Smooth muscle cell (in vitro differentiated cells): ENCODE results near the gene FBLN2. TPM values are rescaled to one million over a fixed set of nuclear protein-coding genes. Genes with fewer than 3 reads are reported as not detected.

Source experiments
- DNase-seq: peaks from one replicate; lab custom pipeline; 2025; ENCODE audit not compliant: unreplicated experiment; lab: John Stamatoyannopoulos, UW
- H2AFZ ChIP-seq: fragments of 200-600 bp; sonication (generic); 2 replicates; pipeline ENCODE4 v1.6.0; 2016; ENCODE audit warnings: antibody characterized with exemption, low read depth, mild to moderate bottlenecking
- H3F3A ChIP-seq: fragments of 200-600 bp; sonication (generic); 2 replicates; pipeline ENCODE4 v1.6.0; 2017; ENCODE audit warnings: antibody characterized with exemption, low read depth
- H3K27ac ChIP-seq: fragments of 200-600 bp; sonication (generic); 2 replicates; pipeline ENCODE4 v1.5.1; 2016; ENCODE audit warnings: low read depth, mild to moderate bottlenecking
- H3K27me3 ChIP-seq: fragments of 200-600 bp; sonication (generic); 2 replicates; pipeline ENCODE4 v1.6.1; 2016; ENCODE audit warnings: low read depth, mild to moderate bottlenecking
- H3K36me3 ChIP-seq: fragments of 200-600 bp; sonication (generic); 2 replicates; pipeline ENCODE4 v1.5.1; 2016; ENCODE audit warnings: low read depth
- H3K4me1 ChIP-seq: fragments of 200-600 bp; sonication (generic); 2 replicates; pipeline ENCODE4 v1.5.1; 2016; ENCODE audit warnings: low read depth
- H3K4me2 ChIP-seq: fragments of 200-600 bp; sonication (generic); 2 replicates; pipeline ENCODE4 v1.6.0; 2016; ENCODE audit warnings: mild to moderate bottlenecking
- H3K4me3 ChIP-seq: fragments of 200-600 bp; sonication (generic); 2 replicates; pipeline ENCODE4 v1.5.1; 2016; ENCODE audit warnings: mild to moderate bottlenecking
- H3K79me2 ChIP-seq: fragments of 200-600 bp; sonication (generic); 2 replicates; pipeline ENCODE4 v1.6.0; 2016; ENCODE audit warnings: low read depth, mild to moderate bottlenecking
- H3K9ac ChIP-seq: fragments of 200-600 bp; sonication (generic); 2 replicates; pipeline ENCODE4 v1.6.0; 2016; ENCODE audit warnings: low read depth
- H3K9me3 ChIP-seq: fragments of 200-600 bp; sonication (generic); replicated peaks from 2 replicates; pipeline ENCODE4 v1.5.1; 2016; ENCODE audit warnings: low read depth
- H4K20me1 ChIP-seq: fragments of 200-600 bp; sonication (generic); 2 replicates; pipeline ENCODE4 v1.6.0; 2016; ENCODE audit warnings: low read depth
- CTCF ChIP-seq: fragments of 200-600 bp; sonication (generic); IDR thresholded peaks from 2 replicates; pipeline ENCODE4 v1.5.1; 2017; ENCODE audit warnings: borderline replicate concordance, mild to moderate bottlenecking, antibody characterized with exemption; ENCODE audit not compliant: insufficient read depth, poor library complexity, severe bottlenecking
- WGBS: methylation state at CpG from one replicate; pipeline ENCODE4 v1.1.7; 2016; ENCODE audit warnings: low lambda C conversion rate; 5-methylcytosine and 5-hydroxymethylcytosine counted together
- polyA plus RNA-seq: library from polyadenylated mRNA; unstranded; fragments of >200 nt; fragmentation: Nextera tagmentation; extraction: Ambion mirVana; gene quantifications from 2 replicates; pipeline ENCODE4 v1.2.1, GENCODE V29; 2016
- total RNA-seq: library from RNA; depleted of rRNA; stranded (reverse); fragments of >200 nt; gene quantifications from 2 replicates; pipeline ENCODE4 v1.2.3, GENCODE V29; 2014

FBLN2 gene
- total and polyA plus RNA-seq, 2 experiments from 2014 or later, result 159 to 390 TPM

GRCh38 chr3:13645801-13646637 lies 97.1 kb downstream of the FBLN2 start:
- Histone ChIP-seq H3K79me2 (no peaks in the 10 kb centered on the region), H3K27me3 (no peaks in the 10 kb centered on the region), H3K4me3 (no peak overlapping the region), H3K27ac (no peak overlapping the region), H3K36me3 (no peaks in the 10 kb centered on the region), H2AFZ (no peak overlapping the region), H4K20me1 (no peaks in the 10 kb centered on the region), H3F3A (no peaks in the 10 kb centered on the region), H3K9me3 (no peaks in the 10 kb centered on the region), H3K4me1 (peaks cover 11% of the 10 kb centered on the region), H3K9ac (no peak overlapping the region), H3K4me2 (peak overlapping the region; percentile 57)
- WGBS, result 39% methylated on average over 9 of the region's 9 CpGs
- DNase-seq, result no peak
- no peak for TF ChIP-seq CTCF

- TF ChIP-seq CTCF, result no peak
- H4K20me1 ChIP-seq, result no peaks in the 10 kb centered on the region
- DNase-seq, result no peak
- H3K36me3 ChIP-seq, result no peaks in the 10 kb centered on the region
- no peaks in the 10 kb centered on the region for H3K9me3 ChIP-seq
- H3K79me2 ChIP-seq, result no peaks in the 10 kb centered on the region
- H2AFZ ChIP-seq, result no peak overlapping the region
- 82% methylated on average over 19 of the region's 19 CpGs for WGBS
- H3K27ac ChIP-seq, result no peak overlapping the region
- no peaks in the 10 kb centered on the region for H3F3A ChIP-seq
- H3K4me1 ChIP-seq, result peaks cover 11% of the 10 kb centered on the region
- H3K9ac ChIP-seq, result no peak overlapping the region
- no peaks in the 10 kb centered on the region for H3K27me3 ChIP-seq
- no peak overlapping the region for H3K4me3 ChIP-seq
- no peak overlapping the region for H3K4me2 ChIP-seq
Measured at GRCh38 chr3:13647298-13648059, 98.6 kb downstream of the FBLN2 start.

DNA sequence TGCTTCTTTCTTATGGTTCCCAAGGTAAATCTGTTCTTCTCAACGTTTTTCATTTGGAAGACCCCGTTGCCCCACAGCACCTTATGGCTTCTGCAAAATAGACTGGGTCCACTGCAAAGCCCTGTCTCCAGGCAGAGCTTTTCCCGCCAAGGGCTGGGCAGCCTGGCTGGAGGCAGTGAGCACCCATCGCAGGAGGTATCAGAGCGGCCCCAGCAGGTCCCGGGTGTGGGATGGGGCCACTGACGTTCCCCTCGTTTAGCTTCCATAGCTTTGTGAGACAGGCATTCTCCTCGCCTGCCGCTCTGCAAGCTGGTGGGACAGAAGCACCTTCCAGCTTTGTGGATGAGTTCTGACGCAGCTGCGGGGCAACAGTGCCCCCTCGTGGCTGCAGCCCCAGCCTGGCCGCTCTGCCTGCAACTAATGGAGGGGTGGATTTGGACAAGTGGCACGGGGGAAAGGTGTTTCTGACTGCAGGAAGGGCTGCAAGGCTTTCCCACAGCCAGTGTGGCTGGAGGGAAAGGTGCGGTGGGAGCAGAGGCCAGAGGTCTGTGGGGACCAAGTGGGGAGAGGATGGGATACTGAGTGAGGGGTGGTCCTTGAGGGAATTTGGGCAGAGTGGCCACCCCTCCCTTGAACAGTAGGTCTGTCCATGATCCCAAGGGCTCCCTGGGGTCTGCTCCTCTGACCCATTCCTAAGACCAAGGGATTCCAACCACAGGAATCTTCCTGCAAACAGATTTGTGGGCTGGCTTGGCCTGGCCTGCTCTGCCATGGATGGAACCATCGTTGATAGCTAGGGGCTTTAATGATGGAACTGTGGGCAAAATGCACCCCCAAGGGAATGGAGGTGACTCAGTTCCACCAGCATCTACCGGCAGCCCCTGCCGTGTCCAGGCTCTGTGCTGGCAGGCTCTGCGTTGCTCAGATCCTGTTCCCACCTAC lies 99.4 kb downstream of the FBLN2 start:
- Histone ChIP-seq H3K36me3 (no peaks in the 10 kb centered on the region), H2AFZ (no peak overlapping the region), H3K9me3 (no peaks in the 10 kb centered on the region), H3K4me3 (no peak overlapping the region), H3F3A (no peaks in the 10 kb centered on the region), H3K27me3 (no peaks in the 10 kb centered on the region), H3K4me2 (no peak overlapping the region), H3K9ac (no peak overlapping the region), H3K4me1 (peaks cover 11% of the 10 kb centered on the region), H4K20me1 (no peaks in the 10 kb centered on the region), H3K79me2 (no peaks in the 10 kb centered on the region), H3K27ac (no peak overlapping the region)
- DNase-seq, result peak; percentile 60
- 22% methylated on average over 20 of the region's 20 CpGs for WGBS
- peak; percentile 99 for TF ChIP-seq CTCF
